HG02571 (cell line): ENCODE data around the gene WIF1.
A peak's percentile ranks its signal among the peaks of the same experiment; 100 is the strongest.

Experiments
- ATAC-seq: cut with Tn5 transposase; IDR thresholded peaks from one replicate; pipeline ENCODE4 v1.9.1; 2021; ENCODE audit warnings: mild to moderate bottlenecking, moderate library complexity; ENCODE audit not compliant: unreplicated experiment

WIF1 gene, protein sequence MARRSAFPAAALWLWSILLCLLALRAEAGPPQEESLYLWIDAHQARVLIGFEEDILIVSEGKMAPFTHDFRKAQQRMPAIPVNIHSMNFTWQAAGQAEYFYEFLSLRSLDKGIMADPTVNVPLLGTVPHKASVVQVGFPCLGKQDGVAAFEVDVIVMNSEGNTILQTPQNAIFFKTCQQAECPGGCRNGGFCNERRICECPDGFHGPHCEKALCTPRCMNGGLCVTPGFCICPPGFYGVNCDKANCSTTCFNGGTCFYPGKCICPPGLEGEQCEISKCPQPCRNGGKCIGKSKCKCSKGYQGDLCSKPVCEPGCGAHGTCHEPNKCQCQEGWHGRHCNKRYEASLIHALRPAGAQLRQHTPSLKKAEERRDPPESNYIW

DNA sequence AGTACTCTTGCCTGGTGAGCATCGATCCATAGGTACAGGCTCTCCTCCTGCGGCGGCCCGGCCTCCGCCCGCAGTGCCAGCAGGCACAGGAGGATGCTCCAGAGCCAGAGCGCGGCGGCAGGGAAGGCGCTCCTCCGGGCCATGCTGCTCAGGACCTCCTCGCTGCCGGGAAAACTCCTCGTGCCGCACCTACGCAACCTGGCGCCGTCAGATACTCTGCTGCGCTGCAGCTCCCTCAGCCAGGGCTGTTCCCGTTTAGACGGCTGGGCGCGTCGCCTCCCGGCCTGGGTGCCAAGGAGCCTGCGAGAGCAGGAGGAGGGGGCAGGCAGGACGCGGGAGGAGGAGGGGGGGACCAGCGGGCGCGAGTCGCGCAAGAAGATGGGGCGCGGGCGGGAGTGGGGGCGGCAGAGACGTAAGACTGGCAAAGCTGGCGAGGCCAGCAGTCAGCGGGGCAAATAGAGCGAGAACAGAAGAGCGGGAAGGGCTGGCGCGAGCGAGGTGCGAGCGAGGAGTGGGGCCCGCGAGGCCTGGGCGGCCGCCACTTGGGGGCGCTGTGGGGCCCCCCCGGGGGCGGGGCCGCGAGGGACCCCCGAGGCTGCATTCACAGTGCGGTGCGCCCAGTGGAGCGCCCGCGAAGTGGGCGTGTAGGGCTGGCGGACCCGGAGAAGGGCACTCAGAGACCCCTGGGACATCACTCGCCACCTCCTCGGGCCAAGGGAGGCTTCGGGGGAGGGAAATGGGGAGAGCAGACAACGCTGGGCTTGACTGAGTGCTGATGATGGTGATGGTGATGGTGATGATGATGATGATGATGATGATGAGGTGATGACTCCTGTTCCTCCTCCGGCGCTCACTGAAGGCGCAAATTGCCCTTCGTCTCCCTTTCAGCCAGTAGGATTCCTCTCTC, at the start of gene WIF1:
Gene WIF1, minus strand, starts transcription at position 257 of the 907 bp plus-strand sequence. Its CDS starts 114 bp downstream, at position 143.
- ATAC-seq: peak; percentile 55

DNA sequence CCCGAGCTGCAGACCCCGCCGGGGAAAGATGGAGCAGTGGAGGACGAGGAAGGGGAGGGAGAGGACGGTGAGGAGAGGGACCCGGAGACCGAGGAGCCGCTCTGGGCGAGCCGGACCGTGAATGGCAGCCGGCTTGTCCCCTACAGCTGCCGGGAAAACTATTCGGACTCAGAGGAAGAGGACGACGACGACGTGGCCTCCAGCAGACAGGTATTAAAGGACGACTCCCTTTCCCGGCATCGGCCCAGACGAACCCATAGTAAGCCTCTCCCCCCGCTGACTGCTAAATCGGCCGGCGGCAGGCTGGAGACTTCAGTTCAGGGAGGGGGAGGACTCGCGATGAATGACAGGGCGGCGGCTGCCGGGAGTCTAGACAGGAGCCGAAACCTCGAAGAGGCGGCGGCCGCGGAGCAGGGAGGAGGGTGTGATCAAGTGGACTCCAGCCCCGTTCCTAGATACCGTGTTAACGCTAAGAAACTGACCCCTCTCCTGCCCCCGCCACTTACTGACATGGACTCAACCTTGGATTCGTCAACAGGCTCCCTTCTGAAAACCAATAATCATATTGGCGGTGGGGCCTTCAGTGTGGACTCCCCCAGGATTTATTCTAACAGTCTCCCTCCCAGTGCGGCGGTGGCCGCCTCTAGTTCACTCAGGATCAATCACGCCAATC, 49.2 kb upstream of the WIF1 start:
- ATAC-seq: peak; percentile 57

DNA sequence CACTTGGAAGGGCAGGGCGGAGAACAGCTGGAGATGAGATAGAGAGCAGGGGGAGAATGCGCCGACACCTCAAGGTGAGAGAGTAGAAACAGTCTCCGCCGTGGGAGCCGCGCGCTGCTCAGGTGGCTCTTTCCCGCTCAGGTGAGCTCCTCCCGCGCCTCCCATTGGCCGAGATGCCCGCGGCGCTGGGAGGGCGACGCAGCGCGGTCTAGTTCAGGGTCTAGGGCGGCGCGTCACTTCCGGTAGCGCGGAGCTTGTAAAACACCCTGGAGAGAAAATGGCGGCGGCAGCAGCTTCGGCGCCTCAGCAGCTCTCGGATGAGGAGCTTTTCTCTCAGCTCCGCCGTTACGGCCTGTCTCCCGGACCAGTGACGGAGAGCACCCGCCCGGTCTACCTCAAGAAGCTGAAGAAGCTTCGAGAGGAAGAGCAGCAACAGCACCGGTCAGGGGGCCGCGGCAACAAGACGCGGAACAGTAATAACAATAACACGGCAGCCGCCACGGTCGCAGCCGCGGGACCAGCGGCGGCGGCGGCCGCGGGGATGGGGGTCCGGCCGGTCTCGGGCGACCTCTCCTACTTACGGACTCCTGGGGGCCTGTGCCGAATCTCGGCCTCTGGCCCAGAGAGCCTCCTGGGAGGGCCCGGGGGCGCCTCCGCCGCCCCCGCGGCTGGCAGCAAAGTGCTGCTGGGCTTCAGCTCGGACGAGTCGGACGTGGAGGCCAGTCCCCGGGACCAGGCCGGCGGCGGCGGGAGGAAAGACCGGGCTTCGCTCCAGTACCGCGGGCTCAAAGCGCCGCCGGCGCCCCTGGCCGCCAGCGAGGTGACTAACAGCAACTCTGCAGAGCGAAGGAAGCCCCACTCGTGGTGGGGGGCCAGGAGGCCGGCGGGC, 48.5 kb upstream of the WIF1 start, which contains the start of gene LEMD3:
Gene LEMD3, plus strand, starts transcription at position 264 of the 889 bp plus-strand sequence. Its CDS starts 14 bp downstream, at position 278.
- peak; percentile 91 for ATAC-seq

DNA sequence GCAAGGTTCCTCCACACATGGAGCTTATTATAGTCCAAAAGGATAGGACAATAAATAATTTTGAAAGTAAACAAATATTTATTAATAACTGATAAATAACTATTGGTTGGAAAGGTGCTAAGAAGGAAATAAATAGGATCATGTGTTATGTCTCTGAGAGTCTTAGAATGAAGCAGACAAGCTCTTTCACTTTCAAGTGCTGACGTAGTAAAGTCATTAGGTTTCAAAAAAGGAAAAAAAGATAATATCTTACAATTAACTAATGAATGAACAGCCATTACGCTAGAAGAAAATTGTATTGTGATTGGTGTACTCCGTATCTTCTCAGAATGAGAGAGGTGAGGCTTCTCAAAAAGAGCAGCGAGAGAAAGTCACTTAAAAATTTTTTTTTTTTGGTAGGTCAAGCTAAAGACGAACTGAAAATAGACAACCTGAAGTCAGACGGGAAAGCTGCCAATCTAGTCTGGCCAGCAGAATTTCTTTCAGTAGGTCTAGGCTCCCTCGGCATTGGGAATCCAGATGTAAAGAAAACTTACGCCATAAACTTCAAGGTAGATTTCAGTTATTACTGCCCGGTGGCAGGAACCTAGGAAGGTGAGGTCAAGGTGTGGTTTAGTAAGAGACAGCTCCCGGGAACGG, 47.7 kb upstream of the WIF1 start:
- ATAC-seq: peak; percentile 2

DNA sequence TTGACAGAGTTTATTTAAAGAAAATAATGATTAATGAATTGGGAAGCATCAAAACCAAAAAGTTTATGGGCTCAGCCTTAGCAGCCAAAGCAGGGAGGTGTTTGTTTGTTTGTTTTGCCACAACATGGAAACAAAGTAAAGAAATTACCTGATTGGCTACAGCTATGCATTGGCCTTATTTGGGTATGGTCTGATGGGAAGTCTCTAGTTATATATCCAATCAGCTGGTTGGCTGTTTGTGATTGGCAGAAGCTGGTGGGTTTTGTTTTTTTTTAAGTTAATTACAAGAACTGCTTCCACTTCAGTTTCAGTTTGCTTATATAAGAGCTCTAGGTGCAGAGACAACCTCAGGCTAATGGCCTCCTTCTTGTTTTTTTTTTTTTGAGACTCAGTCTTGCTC, 43.7 kb upstream of the WIF1 start:
- no peak for ATAC-seq

DNA sequence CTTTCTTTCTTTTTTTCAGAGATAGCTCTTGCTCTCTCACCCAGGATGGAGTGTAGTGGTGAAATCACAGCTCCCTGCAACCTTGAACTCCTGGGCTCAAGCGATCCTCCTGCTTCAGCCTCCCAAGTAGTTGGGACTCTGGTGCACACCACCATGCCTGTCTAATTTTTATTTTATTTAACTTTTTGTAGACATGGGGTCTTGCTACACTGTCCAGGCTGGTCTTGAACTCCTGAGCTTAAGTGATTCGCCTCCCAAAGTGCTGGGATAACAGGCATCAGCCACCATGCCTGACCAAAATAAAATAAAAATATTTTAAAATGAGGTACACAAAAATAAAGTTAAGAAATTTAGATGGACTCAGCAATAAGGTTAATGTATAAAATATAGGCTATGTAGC, 43.1 kb upstream of the WIF1 start:
- no peak for ATAC-seq

DNA sequence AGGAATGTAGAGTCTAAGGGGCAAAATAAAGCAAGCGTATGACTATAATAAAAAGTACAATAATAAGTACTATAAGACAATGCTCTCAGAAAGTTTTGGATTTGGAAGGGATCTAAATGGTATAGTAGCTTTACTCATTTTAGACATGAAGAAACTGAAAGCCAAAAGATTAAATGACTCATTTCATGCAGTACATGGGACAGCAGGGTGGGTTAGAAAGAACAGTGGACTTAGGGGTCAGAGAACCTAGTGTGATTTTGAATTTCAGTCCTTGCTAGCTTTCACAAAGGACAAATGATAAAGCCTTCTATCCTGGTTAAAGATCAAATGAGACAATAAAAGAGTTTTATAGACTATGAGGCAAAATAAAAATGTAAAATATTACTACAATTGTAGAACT, 41.5 kb upstream of the WIF1 start:
- ATAC-seq: no peak

DNA sequence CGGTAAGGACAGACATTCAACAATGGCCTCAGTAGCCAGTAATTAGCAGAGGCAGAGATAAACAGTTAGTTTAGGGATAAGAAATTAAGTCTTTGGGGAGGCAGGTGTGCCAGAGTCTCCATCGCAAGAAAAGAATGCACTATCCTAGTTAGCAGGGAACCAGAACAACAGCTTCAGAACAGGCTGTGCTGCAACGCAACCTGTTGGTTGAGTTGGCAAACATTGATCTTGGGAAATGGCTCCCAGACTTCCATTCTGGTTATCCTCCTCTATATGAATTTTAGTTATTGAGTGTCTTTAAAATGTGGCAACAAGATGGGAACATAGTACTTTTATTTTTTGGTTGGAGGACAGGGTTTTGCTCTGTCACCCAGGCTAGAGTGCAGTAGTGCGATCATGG, 36.0 kb upstream of the WIF1 start:
- ATAC-seq: no peak

DNA sequence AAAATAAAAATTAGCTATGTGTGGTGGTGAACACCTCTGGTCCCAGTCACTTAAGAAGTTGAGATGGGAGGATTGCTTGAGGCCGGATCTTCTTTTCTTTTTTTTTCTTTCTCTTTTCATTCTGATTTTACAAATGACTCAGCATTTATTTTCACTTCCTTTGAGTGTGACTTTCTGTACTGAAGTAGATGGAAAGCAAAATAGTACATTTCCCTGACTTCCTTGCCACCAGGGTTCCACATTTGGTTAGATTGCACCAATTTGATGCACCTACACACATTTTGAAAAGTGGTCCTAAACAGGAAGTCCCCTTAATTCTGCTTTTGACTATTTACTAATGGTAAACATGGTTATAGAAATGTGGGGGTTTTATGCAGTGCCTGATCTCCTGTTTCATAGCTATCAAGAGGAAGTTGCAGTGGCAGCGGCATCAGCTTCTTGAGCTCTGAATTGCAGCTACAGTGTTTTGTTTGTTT, 35.3 kb upstream of the WIF1 start:
- ATAC-seq: peak; percentile 84

DNA sequence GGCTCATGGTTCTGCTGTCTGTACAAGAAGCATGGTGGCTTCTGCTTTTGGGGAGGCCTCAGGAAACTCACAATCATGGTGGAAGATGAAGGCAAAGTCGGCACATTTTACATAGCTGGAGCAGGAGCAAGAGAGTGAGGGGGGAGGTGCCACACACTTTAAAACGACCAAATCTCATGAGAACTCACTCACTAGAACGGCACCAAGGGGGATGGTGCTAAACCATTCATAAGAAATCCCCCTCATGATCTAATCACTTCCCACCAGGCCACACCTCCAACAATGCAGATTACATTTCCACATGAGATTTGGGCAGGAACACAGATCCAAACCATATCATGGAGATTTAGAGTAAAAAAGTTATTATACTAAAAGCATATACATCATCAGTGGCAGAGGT, 34.7 kb upstream of the WIF1 start:
- peak; percentile 26 for ATAC-seq

DNA sequence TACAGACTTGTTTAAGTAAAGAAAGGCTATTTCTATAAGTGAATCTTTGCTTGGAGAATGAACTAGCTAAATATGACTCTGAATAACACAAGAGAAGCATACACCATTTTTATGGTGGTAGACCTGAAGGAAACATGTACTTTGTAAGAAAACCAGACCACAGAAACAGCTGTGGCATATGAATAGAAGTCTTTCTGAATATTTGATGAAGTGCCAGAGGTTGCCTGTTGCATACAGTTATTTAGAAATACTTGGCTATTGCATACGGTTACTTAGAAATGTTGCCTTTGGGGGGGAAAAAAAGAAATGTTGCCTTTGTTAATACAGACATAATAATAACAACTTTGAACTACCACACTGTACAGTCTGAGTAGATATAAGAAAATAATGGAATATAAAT, 31.5 kb upstream of the WIF1 start:
- no peak for ATAC-seq

DNA sequence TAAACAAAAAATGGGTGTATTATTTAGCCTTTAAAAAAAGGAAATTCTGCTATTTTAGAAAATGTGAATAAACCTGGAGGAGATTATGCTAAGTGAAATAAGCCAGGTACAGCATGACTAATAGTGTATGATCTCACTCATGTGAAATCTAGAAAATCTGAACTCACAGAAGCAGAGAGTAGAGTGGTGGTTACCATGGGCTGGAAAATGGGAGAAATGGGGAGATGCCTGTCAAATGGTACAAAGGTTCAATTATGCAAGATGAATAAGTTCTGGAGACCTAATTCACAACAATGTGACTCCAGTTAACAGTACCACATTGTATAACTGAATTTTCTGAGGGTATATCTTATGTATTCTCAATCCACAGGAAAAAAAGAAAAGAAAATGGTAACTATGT, 30.9 kb upstream of the WIF1 start:
- no peak for ATAC-seq

DNA sequence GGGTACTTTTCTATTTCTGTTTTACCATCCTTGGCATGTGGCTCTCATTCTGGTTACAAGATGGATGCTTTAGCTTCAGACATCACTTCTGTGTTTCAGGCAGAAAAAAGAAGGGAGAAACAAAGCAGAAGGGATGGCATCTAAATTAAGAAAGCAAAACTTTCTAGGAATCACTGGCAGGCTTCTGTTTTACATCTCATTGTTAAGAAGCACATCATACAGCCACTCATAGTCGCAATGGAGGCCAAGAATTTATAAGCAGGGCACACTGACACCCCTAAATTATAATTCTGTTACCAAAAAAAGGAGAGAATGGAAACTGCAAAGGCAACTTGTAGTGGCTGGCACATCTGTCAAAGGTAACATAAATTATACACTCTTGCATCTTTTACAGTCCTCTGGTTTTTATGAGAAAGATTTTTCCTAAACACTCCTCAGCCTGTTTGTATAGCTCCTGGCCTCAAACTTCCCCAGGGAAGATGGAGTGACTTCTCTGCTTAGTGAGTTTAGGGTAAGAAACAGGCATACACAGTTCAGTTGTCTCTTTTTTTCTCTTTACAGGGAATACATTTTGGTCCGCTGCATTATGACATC, 26.3 kb upstream of the WIF1 start:
- no peak for ATAC-seq

DNA sequence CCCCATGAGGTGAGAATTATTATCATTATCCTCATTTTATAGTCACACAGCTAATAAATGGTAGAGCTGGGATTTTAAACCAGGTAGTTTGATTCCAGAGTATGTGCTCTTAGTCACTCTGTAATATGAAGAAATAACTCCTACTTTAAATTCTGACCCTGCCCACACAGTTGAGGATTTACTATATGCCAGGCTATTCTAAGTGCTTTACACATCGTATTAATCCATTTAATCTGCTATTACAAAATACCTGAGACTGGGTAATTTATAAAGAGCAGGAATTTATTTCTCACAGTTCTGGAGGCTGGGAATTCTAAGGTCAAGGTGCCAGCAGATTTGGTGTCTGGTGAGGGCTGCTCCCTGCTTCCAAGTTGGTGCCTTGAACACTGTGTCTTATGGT, 19.6 kb upstream of the WIF1 start:
- no peak for ATAC-seq

DNA sequence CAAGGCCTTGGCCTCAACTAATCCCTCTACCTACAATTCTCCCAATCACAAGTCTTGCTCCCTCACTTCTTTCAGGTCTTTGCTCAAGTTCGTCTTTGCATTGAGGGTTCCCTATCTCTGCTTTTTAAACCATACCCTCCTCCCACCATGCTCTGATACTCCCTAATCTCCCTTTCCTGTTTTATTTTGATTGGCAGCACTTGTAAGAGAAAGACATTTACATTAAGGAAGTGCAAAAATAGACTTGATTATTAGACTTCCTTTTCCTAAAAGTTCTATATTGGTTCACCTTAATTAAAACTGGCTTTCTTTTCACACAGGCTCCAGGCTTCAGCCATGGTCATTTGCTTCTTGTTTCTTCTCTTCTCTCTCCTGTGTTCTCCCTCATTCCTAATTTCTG, 18.3 kb upstream of the WIF1 start:
- ATAC-seq: no peak

DNA sequence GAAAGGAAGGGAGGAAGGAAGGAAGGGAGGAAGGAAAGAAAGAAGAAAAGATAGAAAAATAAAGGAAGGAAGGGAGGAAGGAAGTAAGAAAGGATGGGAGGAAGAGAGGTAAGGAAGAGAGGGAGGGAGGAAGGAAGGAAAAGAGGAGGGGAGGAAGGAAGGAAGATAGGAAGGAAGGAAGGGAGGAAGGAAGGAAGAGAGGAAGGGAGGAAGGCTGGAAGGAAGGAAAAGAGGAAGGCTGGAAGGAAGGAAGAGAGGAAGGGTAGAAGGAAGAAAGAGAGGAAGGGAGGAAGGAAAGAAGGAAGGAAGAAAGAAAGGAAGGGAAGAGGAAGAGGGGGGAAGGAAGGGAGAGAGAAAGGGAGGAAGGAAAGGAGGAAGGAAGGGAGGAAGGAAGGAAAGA, 12.8 kb upstream of the WIF1 start:
- no peak for ATAC-seq

DNA sequence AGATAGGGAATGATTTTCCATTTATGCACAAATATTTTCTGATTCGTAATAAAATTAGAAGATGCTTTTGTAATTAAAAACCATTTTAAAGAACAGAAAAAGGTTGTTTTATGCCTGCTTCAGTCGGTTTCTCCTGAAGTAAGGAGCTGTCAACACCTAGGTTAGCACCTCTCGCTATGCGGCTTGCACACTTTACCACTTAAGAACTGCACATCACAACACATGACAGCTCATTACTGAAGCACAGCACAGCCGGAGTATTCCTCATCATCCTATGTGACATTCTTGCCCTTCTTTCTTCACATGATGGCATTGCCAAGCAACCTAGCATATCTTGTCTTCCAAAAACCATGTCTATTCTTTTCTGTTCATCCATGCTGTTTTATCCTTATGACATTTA, 5.4 kb upstream of the WIF1 start:
- no peak for ATAC-seq

DNA sequence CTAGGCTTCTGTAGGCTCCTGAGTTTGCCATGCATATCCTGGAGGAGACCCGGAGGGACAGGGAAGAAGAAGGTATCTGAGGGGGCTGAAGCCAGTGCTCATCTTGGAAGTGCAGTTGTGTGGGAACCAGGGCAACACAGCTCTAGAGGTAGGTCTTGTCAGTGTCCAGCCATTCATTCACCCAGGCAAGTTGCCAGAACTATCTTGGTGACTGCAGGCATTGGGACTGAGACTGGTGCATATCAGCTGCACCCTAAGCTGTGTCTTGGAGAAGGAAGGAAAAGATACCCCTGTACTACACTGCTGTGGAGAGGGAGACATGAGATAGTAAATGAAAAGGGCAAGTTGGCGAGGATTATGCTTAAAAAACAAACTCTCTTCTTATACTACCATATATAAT, 4.9 kb upstream of the WIF1 start:
- ATAC-seq: no peak

DNA sequence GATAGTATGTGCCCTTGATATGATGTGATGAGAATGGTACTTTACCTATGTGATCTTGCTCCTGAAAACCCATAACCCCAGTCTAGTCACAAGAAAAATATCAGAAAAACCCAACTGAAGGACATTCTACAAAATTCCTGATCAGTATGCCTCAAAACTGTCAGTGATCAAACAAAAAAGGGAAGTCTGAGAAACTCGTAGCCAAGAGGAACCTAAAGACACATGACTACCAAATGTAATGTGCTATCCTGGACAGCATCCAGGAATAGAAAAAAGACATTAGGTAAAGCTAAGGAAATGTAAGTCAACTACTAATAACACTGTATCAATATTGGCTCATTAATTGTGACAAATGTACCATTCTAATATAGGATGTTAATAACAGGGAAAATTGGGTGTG, 4.1 kb upstream of the WIF1 start:
- ATAC-seq: no peak
